Naive thymus-derived CD4-positive, alpha-beta T cell (primary cell): ENCODE results near the gene RUNDC3A. TPM values are rescaled to one million over a fixed set of nuclear protein-coding genes. Genes with fewer than 3 reads are reported as not detected.
"Not testable (repeated sequence)": the region's sequence is repeated elsewhere in the genome, so short reads cannot be mapped to it uniquely, and the experiment has no call there.

Experiments
- ATAC-seq: fragments of 150-1000 bp; cut with Tn5 transposase; 2 replicates; pipeline ENCODE4 v1.10.0; 2021; ENCODE audit warnings: mild to moderate bottlenecking, moderate library complexity
- CTCF ChIA-PET: fragments of 350-600 bp; sonication (Branson Sonifier 250); formaldehyde crosslinking; loops from one replicate; lab custom pipeline; 2021; ENCODE audit warnings: antibody characterized with exemption; lab: Charles Lee
- POLR2A ChIA-PET: fragments of 350-600 bp; sonication (Branson Sonifier 250); formaldehyde crosslinking; loops from one replicate; lab custom pipeline; 2021; ENCODE audit warnings: antibody characterized with exemption, inconsistent platforms; lab: Charles Lee
- DNase-seq, 9 donors: peaks; one replicate each; pipeline versions ENCODE4 v3.0.0 to v3.0.0-alpha.2; 2020 to 2022; ENCODE audit warnings: mixed read lengths in 1 of 9
- H3K27ac ChIP-seq: one replicate; pipeline ENCODE4 v1.7.0; 2013; ENCODE audit warnings: mild to moderate bottlenecking, low read depth, low read length, moderate library complexity
- H3K27me3 ChIP-seq, 2 donors: one replicate each; pipeline ENCODE4 v1.7.0; 2013; ENCODE audit warnings: low read length in 2 of 2, mild to moderate bottlenecking in 2 of 2, moderate library complexity in 2 of 2; ENCODE audit not compliant: control insufficient read depth in 2 of 2, insufficient read depth in 2 of 2
- H3K36me3 ChIP-seq, 3 experiments: 1 replicate in 2 of 3; 2 replicates in 1 of 3; pipeline ENCODE4 v1.7.0; 2013; ENCODE audit warnings: low read length in 3 of 3, mild to moderate bottlenecking in 3 of 3, moderate library complexity in 1 of 3; ENCODE audit not compliant: insufficient read depth in 3 of 3, control insufficient read depth in 2 of 3
- H3K4me1 ChIP-seq, 2 donors: one replicate each; pipeline ENCODE4 v1.7.0; 2013; ENCODE audit warnings: low read length in 2 of 2, mild to moderate bottlenecking in 2 of 2, moderate library complexity in 1 of 2; ENCODE audit not compliant: control insufficient read depth in 2 of 2, insufficient read depth in 2 of 2
- H3K4me3 ChIP-seq: 2 replicates; pipeline ENCODE4 v1.7.0; 2013; ENCODE audit warnings: mild to moderate bottlenecking, low read length
- H3K9me3 ChIP-seq, 3 experiments: 1 replicate in 2 of 3; 2 replicates in 1 of 3; pipeline ENCODE4 v1.7.0; 2013; ENCODE audit warnings: low read length in 3 of 3; ENCODE audit not compliant: control insufficient read depth in 2 of 3
- H3K27ac Mint-ChIP-seq, 9 donors: one replicate each; pipeline ENCODE4 v1.8.0; 2020 to 2022; ENCODE audit warnings: mixed read lengths in 9 of 9, mild to moderate bottlenecking in 8 of 9, moderate library complexity in 5 of 9, inconsistent platforms in 2 of 9
- H3K27me3 Mint-ChIP-seq, 5 donors: one replicate each; pipeline ENCODE4 v1.8.0; 2021 to 2022; ENCODE audit warnings: mixed read lengths in 5 of 5, mild to moderate bottlenecking in 1 of 5
- H3K36me3 Mint-ChIP-seq, 5 donors: one replicate each; pipeline ENCODE4 v1.8.0; 2020 to 2022; ENCODE audit warnings: mixed read lengths in 5 of 5, mild to moderate bottlenecking in 3 of 5, inconsistent platforms in 1 of 5
- H3K4me1 Mint-ChIP-seq, 7 donors: one replicate each; pipeline ENCODE4 v1.8.0; 2020 to 2022; ENCODE audit warnings: mixed read lengths in 7 of 7, mild to moderate bottlenecking in 3 of 7, inconsistent platforms in 1 of 7
- H3K4me3 Mint-ChIP-seq, 10 donors: one replicate each; pipeline ENCODE4 v1.8.0; 2020 to 2022; ENCODE audit warnings: mild to moderate bottlenecking in 10 of 10, mixed read lengths in 10 of 10, moderate library complexity in 6 of 10, inconsistent platforms in 2 of 10
- H3K9me3 Mint-ChIP-seq, 11 donors: one replicate each; pipeline ENCODE4 v1.8.0; 2020 to 2022; ENCODE audit warnings: mixed read lengths in 11 of 11, mild to moderate bottlenecking in 4 of 11, inconsistent platforms in 1 of 11, moderate library complexity in 1 of 11
- intact Hi-C, 2 donors: fragments of 100-400 bp; cut with micrococcal nuclease; formaldehyde crosslinking; loops; one replicate each; pipeline ENCODE4 v1.15.1; 2023
- polyA plus RNA-seq, 2 donors: library from polyadenylated mRNA; unstranded; fragments of 300-500 nt; fragmentation: Illumina TruSeq; gene quantifications; one replicate each; pipeline ENCODE4 v1.2.3, GENCODE V29; 2021
- total RNA-seq, 6 experiments: library from RNA in 5 of 6; stranded (reverse) in 5 of 6; gene quantifications; 1 replicate in 5 of 6; 2 replicates in 1 of 6; pipeline ENCODE4 v1.2.3 and lab custom pipeline; 2021 to 2026

Gene RUNDC3A
- total and polyA plus RNA-seq, 7 experiments from 2014 or later, result 0.08 to 0.22 TPM; not detected in 5

- H3K4me1 ChIP-seq, result peaks cover 6% of the 10 kb centered on the region in 2 donors
- no peaks in the 10 kb centered on the region for H3K36me3 ChIP-seq
- no peak overlapping the region for H3K4me3 ChIP-seq
- intact Hi-C loops, result loop anchor here (2.0 kb wide), 2 partner anchors 13 to 41 kb away; no protein-coding TSS in a partner anchor
- H3K9me3 ChIP-seq, result no peaks in the 10 kb centered on the region
- ATAC-seq, result no peak
- Mint-ChIP-seq H3K9me3 (no peaks in the 10 kb centered on the region), H3K27me3 (peaks cover 0 to 21% (median 9%) of the 10 kb centered on the region in 5 donors), H3K4me3 (peak overlapping the region in 4 of 10 donors; percentile 2 to 95 (median 92)), H3K36me3 (no peaks in the 10 kb centered on the region), H3K27ac (peak overlapping the region in 1 of 9 donors; percentile 12), H3K4me1 (peaks cover 8 to 25% (median 19%) of the 10 kb centered on the region in 7 donors)
- no peak overlapping the region for H3K27ac ChIP-seq
- CTCF ChIA-PET, result interaction anchor here (2.0 kb wide), 1 partner anchor 221 kb away, joined by 4 read pairs; the partner anchor contains the start of gene HDAC5
- H3K27me3 ChIP-seq, result no peaks in the 10 kb centered on the region
- no peak for DNase-seq
- POLR2A ChIA-PET, result interaction anchor here (1.5 kb wide), 1 partner anchor 11 kb away, joined by 7 read pairs; no protein-coding TSS in a partner anchor
Measured at GRCh38 chr17:44343510-44344209, 35.3 kb downstream of the RUNDC3A start.

GRCh38 chr17:44344939-44345453 lies 36.6 kb downstream of the RUNDC3A start, which contains the start of gene GRN:
Gene GRN, plus strand, starts transcription at chr17:44345302. Its CDS starts 3,863 bp downstream, at chr17:44349165.
- no peaks in the 10 kb centered on the region for H3K9me3 Mint-ChIP-seq
- H3K4me3 Mint-ChIP-seq, result peak within 1 kb of the TSS; percentile 88 to 96 (median 93)
- H3K27ac Mint-ChIP-seq, result peak within 1 kb of the TSS; percentile 42 to 88 (median 79)
- no peaks in the 10 kb centered on the region for H3K27me3 ChIP-seq
- H3K9me3 ChIP-seq, result no peaks in the 10 kb centered on the region
- peaks cover 8 to 28% (median 19%) of the 10 kb centered on the region in 7 donors for H3K4me1 Mint-ChIP-seq
- H3K27ac ChIP-seq, result peak within 1 kb of the TSS; percentile 71
- peak within 1 kb of the TSS; percentile 88 for H3K4me3 ChIP-seq
- DNase-seq, result peak; percentile 67 to 85 (median 81)
- intact Hi-C loops, result loop anchor here (1.0 to 5.0 kb wide), 11 partner anchors 14 to 273 kb away; partner anchors contain the start of genes FAM171A2 (in 1 of the 2), G6PC3 (in 1 of the 2), HDAC5 (in 1 of the 2) and HROB (in 1 of the 2)
- ChIA-PET POLR2A (interaction anchor here (0.7 to 1.8 kb wide), 13 partner anchors 9 to 282 kb away, joined by 3 to 7 read pairs (median 3); partner anchors contain the start of genes GPATCH8 and SLC25A39), CTCF (interaction anchor here (0.7 to 2.8 kb wide), 10 partner anchors 12 to 222 kb away, joined by 3 to 29 read pairs (median 4); partner anchors contain the start of genes FAM171A2, HDAC5 and TMUB2)
- H3K36me3 Mint-ChIP-seq, result no peaks in the 10 kb centered on the region
- peaks cover 6% of the 10 kb centered on the region in 2 donors for H3K4me1 ChIP-seq
- no peaks in the 10 kb centered on the region for H3K36me3 ChIP-seq
- H3K27me3 Mint-ChIP-seq, result peaks cover 0 to 21% (median 7%) of the 10 kb centered on the region in 5 donors
- ATAC-seq, result peak; percentile 96

GRCh38 chr17:44345454-44346026 lies 37.1 kb downstream of the RUNDC3A start:
- H3K36me3 ChIP-seq, result no peaks in the 10 kb centered on the region
- Mint-ChIP-seq H3K4me1 (peaks cover 8 to 28% (median 19%) of the 10 kb centered on the region in 7 donors), H3K27me3 (peaks cover 0 to 21% (median 5%) of the 10 kb centered on the region in 5 donors), H3K27ac (peak overlapping the region; percentile 42 to 88 (median 79)), H3K9me3 (no peaks in the 10 kb centered on the region), H3K4me3 (peak overlapping the region; percentile 88 to 96 (median 93)), H3K36me3 (no peaks in the 10 kb centered on the region)
- ChIA-PET POLR2A (interaction anchor here (0.6 to 1.8 kb wide), 14 partner anchors 9 to 283 kb away, joined by 3 to 7 read pairs (median 3); partner anchors contain the start of genes GPATCH8 and SLC25A39), CTCF (interaction anchor here (0.5 to 2.8 kb wide), 16 partner anchors 10 to 382 kb away, joined by 3 to 29 read pairs (median 4); partner anchors contain the start of genes FAM171A2, HDAC5 and TMUB2)
- H3K27ac ChIP-seq, result peak overlapping the region; percentile 71
- H3K4me1 ChIP-seq, result peaks cover 6% of the 10 kb centered on the region in 2 donors
- DNase-seq (peak in 7 of 9 donors; percentile 31 to 46 (median 40)), ATAC-seq (peak; percentile 45)
- no peaks in the 10 kb centered on the region for H3K27me3 ChIP-seq
- H3K9me3 ChIP-seq, result no peaks in the 10 kb centered on the region
- H3K4me3 ChIP-seq, result peak overlapping the region; percentile 88
- intact Hi-C loops, result loop anchor here (1.0 to 5.0 kb wide), 11 partner anchors 15 to 273 kb away; partner anchors contain the start of genes FAM171A2 (in 1 of the 2), G6PC3 (in 1 of the 2), HDAC5 (in 1 of the 2) and HROB (in 1 of the 2)

- peak overlapping the region; percentile 71 for H3K27ac ChIP-seq
- peak overlapping the region; percentile 88 to 96 (median 93) for H3K4me3 Mint-ChIP-seq
- intact Hi-C loops, result loop anchor here (5.0 kb wide), 2 partner anchors 224 to 274 kb away; partner anchors contain the start of genes G6PC3 (in 1 of the 2) and HDAC5 (in 1 of the 2)
Measured at GRCh38 chr17:44346064-44346844, 37.9 kb downstream of the RUNDC3A start.

GRCh38 chr17:44347206-44348055 lies 39.0 kb downstream of the RUNDC3A start:
- intact Hi-C loops, result loop anchor here (5.0 kb wide), 2 partner anchors 225 to 275 kb away; partner anchors contain the start of genes G6PC3 (in 1 of the 2) and HDAC5 (in 1 of the 2)
- H3K9me3 Mint-ChIP-seq, H3K9me3 ChIP-seq, H3K27ac ChIP-seq, H3K4me1 ChIP-seq, ATAC-seq, POLR2A ChIA-PET, H3K4me3 ChIP-seq, DNase-seq, H3K36me3 Mint-ChIP-seq, H3K4me3 Mint-ChIP-seq, H3K27me3 ChIP-seq: not testable (repeated sequence)
- H3K36me3 ChIP-seq, result peaks cover 0 to 11% (median 0%) of the 10 kb centered on the region in 3 experiments
- peaks cover 8 to 28% (median 19%) of the 10 kb centered on the region in 7 donors for H3K4me1 Mint-ChIP-seq
- peaks cover 0 to 13% (median 5%) of the 10 kb centered on the region in 5 donors for H3K27me3 Mint-ChIP-seq
- H3K27ac Mint-ChIP-seq, result peak overlapping the region in 1 of 9 donors; percentile 51
- CTCF ChIA-PET, result interaction anchor here (0.7 to 1.0 kb wide), 5 partner anchors 9 to 1014 kb away, joined by 3 to 6 read pairs (median 4); no protein-coding TSS in a partner anchor

More at GRCh38 chr17:44346064-44346844, 37.9 kb downstream of the RUNDC3A start:
- Histone ChIP-seq H3K9me3 (no peaks in the 10 kb centered on the region), H3K4me1 (peaks cover 6% of the 10 kb centered on the region in 2 donors), H3K4me3 (peak overlapping the region; percentile 88), H3K36me3 (no peaks in the 10 kb centered on the region), H3K27me3 (no peaks in the 10 kb centered on the region)
- Mint-ChIP-seq H3K9me3 (no peaks in the 10 kb centered on the region), H3K36me3 (no peaks in the 10 kb centered on the region), H3K27me3 (peaks cover 0 to 19% (median 5%) of the 10 kb centered on the region in 5 donors), H3K27ac (peak overlapping the region in 7 of 9 donors; percentile 72 to 88 (median 82)), H3K4me1 (peaks cover 8 to 28% (median 19%) of the 10 kb centered on the region in 7 donors)
- ATAC-seq (no peak), DNase-seq (no peak)
- CTCF ChIA-PET, result interaction anchor here (0.5 to 2.8 kb wide), 12 partner anchors 9 to 383 kb away, joined by 3 to 29 read pairs (median 4); partner anchors contain the start of gene FAM171A2
- POLR2A ChIA-PET, result interaction anchor here (0.6 to 1.8 kb wide), 11 partner anchors 8 to 283 kb away, joined by 3 to 7 read pairs (median 4); partner anchors contain the start of gene GPATCH8
